Stimulated activated CD4-positive, alpha-beta T cell treated with anti-CD3 and anti-CD28 coated beads, TNF-alpha, amount 100 ng/mL, for 24 hours (primary cell): Measurements from ENCODE around the gene CRAT.

ENCODE experiments used
- DNase-seq, 3 experiments: peaks; one replicate each; pipeline ENCODE4 v3.0.0-alpha.2; 2020; ENCODE audit warnings: low read depth in 3 of 3

Gene CRAT

GRCh38 chr9:129093602-129094386, 16.8 kb downstream of the CRAT start:
- no peak for DNase-seq

- no peak for DNase-seq
These were observed 21.3 kb downstream of the CRAT start for GRCh38 chr9:129089246-129089645.

GRCh38 chr9:129084087-129084486, 26.5 kb downstream of the CRAT start:
- DNase-seq, result no peak

GRCh38 chr9:129081388-129081904, 29.1 kb downstream of the CRAT start:
- DNase-seq, result peak in 1 of 3 experiments; percentile 30

GRCh38 chr9:129080601-129081387, 29.8 kb downstream of the CRAT start, which contains the start of gene DOLPP1:
DOLPP1 (plus strand) TSS chr9:129081111; CDS start chr9:129081132, 21 bp downstream.
- peak; percentile 97 to 99 (median 98) for DNase-seq

- DNase-seq, result no peak
These were observed 30.3 kb downstream of the CRAT start for GRCh38 chr9:129080298-129080600.

GRCh38 chr9:129079829-129080228, 30.8 kb downstream of the CRAT start:
- DNase-seq, result no peak

GRCh38 chr9:129078691-129079503, 31.7 kb downstream of the CRAT start:
- no peak for DNase-seq

- no peak for DNase-seq
These were observed 33.4 kb downstream of the CRAT start for GRCh38 chr9:129077236-129077635.

GRCh38 chr9:129076640-129077037, 34.0 kb downstream of the CRAT start:
- no peak for DNase-seq

- no peak for DNase-seq
These were observed 34.5 kb downstream of the CRAT start for GRCh38 chr9:129075996-129076639.

- no peak for DNase-seq
These were observed 36.5 kb downstream of the CRAT start for GRCh38 chr9:129074106-129074505.

GRCh38 chr9:129073404-129073803, 37.2 kb downstream of the CRAT start:
- DNase-seq, result no peak

- DNase-seq, result no peak
These were observed 38.4 kb downstream of the CRAT start for GRCh38 chr9:129072171-129072570.

- no peak for DNase-seq
These were observed 39.0 kb downstream of the CRAT start for GRCh38 chr9:129071526-129072126.

GRCh38 chr9:129070696-129071525, 39.7 kb downstream of the CRAT start:
- no peak for DNase-seq

GRCh38 chr9:129069862-129070641, 40.5 kb downstream of the CRAT start:
- no peak for DNase-seq

GRCh38 chr9:129068990-129069861, 41.4 kb downstream of the CRAT start:
- peak in 2 of 3 experiments; percentile 12 to 48 for DNase-seq
